GM13976 (cell line): ENCODE measurements around the gene MBP.
"Not testable (repeated sequence)": the region's sequence is repeated elsewhere in the genome, so short reads cannot be mapped to it uniquely, and the experiment has no call there.

Experiments
- DNase-seq: peaks from one replicate; pipeline ENCODE4 v3.0.0; 2012; ENCODE audit warnings: low spot score
- in situ Hi-C: fragments of 300-500 bp; cut with MboI; formaldehyde crosslinking; loops from one replicate; pipeline ENCODE4 v1.12.0; 2022; ENCODE audit warnings: low sequenced_read_pairs, mixed read lengths, inconsistent platforms; ENCODE audit not compliant: unreplicated experiment
- TF ChIP-seq, protein P1 (sequence below): IDR thresholded peaks from 2 replicates; pipeline ENCODE4 v1.5.1; 2012; ENCODE audit warnings: borderline replicate concordance, mild to moderate bottlenecking; ENCODE audit not compliant: insufficient read depth; ENCODE audit errors: extremely low read depth, missing control alignments, control extremely low read depth

Gene MBP

DNA sequence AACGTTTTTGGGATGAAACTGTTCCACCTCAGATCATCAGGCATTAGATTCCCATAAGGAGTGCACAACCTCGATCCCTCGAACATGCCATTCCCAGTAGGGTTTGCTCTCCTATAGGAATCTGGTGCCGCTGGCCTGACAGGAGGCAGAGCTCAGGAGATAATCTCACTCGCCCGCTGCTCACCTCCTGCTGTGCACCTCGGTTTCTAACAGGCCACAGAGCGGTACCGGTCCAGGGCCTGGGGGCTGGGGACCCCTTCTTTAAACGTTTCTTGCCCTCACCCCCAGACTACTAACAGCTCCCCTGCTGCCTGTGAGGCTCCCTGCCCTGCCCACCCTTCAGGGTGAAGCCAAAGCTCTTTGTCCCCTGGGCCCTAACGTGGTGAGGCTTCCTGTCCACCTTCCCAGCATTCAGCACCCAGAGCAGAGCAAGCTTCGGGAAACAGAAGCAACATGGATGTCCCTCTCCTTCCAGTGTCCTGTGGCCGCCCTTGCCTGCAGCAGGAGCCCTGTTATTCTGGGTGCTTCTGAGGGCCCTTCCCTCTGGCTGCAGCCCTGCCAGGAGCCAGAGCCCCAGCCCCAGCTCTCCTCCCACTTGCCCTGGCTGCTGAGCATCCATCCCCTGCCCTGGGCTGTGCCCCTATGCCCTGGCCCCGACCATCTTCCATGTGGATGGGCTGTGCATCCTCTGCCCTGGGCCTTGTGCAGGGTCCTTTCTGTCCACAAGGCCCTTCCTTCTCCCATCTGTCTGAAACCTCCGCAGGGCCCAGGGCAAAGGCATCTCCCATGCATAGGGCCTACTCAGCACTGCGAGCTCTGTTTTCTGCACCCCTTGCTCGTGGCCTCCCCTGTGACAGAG lies 140.1 kb downstream of the MBP start:
- TF ChIP-seq, protein P1, sequence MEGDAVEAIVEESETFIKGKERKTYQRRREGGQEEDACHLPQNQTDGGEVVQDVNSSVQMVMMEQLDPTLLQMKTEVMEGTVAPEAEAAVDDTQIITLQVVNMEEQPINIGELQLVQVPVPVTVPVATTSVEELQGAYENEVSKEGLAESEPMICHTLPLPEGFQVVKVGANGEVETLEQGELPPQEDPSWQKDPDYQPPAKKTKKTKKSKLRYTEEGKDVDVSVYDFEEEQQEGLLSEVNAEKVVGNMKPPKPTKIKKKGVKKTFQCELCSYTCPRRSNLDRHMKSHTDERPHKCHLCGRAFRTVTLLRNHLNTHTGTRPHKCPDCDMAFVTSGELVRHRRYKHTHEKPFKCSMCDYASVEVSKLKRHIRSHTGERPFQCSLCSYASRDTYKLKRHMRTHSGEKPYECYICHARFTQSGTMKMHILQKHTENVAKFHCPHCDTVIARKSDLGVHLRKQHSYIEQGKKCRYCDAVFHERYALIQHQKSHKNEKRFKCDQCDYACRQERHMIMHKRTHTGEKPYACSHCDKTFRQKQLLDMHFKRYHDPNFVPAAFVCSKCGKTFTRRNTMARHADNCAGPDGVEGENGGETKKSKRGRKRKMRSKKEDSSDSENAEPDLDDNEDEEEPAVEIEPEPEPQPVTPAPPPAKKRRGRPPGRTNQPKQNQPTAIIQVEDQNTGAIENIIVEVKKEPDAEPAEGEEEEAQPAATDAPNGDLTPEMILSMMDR: no peak
- no peak for DNase-seq
- in situ Hi-C loops: loop anchor here (10.0 to 25.0 kb wide), 2 partner anchors 222 to 670 kb away; no protein-coding TSS in a partner anchor

DNA sequence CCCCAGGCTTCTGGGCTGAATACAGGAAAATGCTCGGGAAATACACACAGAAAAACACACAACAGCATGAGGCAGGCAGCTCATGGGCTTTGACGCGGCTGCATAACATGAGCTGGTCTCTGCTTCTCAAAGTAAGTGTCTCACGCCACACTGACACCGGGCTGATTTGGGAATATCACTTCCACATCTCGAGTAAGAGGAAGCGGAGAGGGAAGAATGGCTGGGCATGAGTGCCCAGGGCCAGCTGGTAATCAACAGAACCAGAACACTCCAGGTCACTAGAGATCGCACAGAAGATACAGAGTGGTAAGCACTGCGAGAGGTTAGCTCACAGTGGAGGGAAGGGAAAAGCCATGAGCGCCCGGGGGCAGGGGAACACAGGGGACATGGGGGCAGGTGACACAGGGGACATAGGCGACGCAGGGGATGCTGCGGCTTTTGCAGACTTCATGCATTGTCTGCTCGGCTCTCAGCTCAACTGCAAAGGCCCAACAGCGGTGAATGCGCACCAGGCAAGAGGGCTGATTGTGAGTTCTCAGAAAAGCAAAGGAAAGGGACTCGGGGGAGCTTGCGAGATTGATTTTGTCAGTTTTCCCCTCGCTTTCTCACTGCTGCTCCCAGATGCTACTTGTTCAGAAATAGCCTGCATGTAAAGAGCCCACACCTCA lies 141.4 kb downstream of the MBP start:
- no peak for DNase-seq
- TF ChIP-seq, protein P1: no peak
- in situ Hi-C loops: loop anchor here (10.0 to 25.0 kb wide), 2 partner anchors 224 to 671 kb away; no protein-coding TSS in a partner anchor

DNA sequence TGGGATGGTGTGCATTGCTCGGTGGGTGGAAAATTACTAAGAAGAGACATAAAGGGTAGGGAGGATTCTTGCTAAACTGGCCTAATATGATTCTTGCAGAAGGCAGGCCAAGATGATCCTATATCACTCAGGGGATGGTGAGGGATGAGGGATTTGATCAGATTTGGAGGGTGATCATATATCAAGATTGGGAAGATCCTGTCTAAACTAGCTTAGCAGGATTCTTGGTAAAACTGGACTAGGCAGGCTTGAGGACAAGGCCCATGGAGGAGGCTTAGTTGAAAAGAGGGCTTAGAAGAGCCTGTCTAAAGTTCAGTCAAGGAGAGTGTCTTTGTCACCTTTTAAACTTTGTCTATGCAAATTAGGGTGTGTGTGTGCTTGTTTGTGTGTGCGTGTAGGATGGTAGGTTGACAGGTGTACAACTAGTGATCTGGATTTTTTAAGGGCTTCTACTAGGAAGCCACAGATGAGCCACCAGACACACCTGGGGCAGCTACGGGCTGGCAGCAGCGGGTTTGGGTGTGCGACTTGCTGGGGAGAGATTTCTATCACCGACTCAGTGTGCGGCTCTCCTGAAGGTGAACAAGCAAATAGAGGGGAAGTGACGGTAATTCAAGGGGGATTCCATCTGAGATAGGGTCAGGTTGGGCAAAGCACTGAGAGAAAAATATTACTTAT lies 142.1 kb downstream of the MBP start:
- in situ Hi-C loops: loop anchor here (10.0 to 25.0 kb wide), 2 partner anchors 224 to 672 kb away; no protein-coding TSS in a partner anchor
- not testable (repeated sequence) for DNase-seq

DNA sequence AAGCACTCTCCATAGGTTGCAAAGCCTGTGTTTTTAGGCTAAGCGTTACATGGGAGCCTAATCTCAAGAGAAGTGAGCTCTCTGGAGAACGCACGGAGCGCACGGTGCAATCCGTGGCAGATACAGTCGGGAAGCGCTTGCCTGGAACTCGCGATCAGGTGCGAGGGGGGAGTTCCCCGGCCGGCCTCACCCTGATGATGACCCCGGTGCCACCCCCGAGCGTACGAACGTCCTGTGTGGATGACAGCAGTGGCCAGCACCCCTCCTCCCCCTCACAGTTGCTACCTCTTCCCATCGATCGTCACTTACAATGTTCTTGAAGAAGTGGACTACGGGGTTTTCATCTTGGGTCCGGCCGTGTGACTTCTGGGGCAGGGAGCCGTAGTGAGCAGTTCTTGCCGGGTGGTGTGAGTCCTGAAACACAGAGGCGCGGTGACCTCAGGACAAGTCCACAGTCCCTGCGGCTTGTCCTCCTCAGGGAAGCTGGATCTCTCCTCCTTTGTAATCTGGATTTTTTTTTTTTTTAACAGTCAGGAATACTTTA lies 142.9 kb downstream of the MBP start:
- in situ Hi-C loops: loop anchor here (10.0 to 25.0 kb wide), 3 partner anchors 185 to 673 kb away; no protein-coding TSS in a partner anchor
- TF ChIP-seq, protein P1: no peak
- DNase-seq: no peak

DNA sequence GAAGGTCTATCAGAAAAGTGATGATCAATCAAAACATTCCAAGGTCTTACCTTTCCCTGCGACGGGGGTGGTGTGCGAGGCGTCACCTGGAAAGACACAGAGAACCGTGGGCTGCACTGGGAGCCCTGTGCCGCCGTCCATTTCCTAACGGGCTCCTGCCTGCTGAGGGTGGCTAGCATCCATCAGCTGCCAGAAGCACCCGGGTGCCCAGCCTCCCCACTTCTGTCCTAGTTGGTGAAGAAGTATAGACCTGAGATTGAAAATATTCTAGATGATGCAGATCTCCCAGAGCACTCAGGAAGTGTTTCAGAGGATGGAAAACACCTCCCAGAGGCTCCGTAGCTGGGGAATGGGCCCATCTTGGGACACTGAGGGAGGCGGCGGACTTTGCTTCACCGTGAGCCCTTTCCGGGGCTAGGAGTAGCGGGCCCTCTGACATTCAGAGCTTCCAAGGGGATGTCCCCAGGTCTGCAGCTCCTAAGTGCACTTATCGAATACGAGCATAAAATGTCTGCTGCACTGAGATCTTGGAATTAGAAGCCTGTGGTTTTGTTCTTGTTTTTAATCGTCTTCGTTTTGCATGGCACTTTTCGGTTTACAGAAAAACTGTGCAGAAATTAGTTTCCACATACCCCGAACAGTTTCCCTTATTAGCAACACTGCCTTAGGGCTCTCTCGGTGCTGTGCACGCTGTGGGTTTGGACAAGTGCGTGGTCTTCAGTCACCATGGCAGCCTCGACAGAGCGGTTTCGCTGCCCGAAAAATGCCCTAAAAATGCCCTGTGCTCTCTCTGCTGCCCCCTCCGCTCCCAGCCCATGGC lies 143.5 kb downstream of the MBP start:
- TF ChIP-seq, protein P1: no peak
- in situ Hi-C loops: loop anchor here (10.0 to 25.0 kb wide), 2 partner anchors 184 to 673 kb away; no protein-coding TSS in a partner anchor
- no peak for DNase-seq

DNA sequence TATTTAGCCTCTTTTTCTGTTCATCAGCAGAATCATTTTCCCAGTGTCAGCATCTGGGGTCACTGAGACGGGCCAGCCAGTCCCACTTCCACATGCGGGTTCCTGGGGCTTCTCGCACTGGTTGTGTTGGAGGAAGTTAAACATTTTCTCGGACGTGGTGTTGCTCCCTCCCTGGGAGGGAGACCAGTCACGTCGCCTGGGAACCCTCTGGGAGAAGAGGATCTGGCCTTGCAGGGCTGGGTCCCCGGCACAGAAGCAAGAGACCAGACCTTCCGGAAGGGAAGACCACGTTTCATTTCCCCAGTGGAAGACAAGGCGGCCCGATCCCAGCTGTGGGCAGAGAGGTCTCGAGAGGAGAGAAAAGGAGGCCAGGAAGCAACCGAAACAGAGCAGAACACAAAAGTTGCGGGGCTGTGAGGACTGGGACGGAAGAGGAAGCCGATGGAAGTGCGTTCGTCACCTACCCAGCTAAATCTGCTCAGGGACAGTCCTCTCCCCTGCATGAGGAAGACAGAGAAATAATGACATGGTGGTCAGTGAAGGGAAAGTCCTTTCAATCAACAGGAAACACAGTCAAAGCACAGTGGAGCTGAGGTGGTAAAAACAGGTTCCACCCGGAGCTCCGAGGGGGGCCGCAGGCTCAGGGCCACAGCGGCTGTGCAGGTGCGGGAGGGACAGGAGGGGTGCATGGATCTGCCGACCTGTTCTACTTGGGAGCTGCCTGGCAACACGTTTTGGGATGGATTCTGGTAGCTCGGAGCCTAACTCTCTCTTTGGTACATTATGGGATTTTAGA lies 144.4 kb downstream of the MBP start:
- no peak for DNase-seq
- TF ChIP-seq, protein P1: no peak
- in situ Hi-C loops: loop anchor here (10.0 to 25.0 kb wide), 2 partner anchors 183 to 674 kb away; no protein-coding TSS in a partner anchor
